ENCODE results near the gene OSBPL2. TPM values are rescaled to one million over a fixed set of nuclear protein-coding genes. Genes with fewer than 3 reads are reported as not detected.

OSBPL2 gene
- total RNA-seq, 1 donor = 36.7 TPM

DNA sequence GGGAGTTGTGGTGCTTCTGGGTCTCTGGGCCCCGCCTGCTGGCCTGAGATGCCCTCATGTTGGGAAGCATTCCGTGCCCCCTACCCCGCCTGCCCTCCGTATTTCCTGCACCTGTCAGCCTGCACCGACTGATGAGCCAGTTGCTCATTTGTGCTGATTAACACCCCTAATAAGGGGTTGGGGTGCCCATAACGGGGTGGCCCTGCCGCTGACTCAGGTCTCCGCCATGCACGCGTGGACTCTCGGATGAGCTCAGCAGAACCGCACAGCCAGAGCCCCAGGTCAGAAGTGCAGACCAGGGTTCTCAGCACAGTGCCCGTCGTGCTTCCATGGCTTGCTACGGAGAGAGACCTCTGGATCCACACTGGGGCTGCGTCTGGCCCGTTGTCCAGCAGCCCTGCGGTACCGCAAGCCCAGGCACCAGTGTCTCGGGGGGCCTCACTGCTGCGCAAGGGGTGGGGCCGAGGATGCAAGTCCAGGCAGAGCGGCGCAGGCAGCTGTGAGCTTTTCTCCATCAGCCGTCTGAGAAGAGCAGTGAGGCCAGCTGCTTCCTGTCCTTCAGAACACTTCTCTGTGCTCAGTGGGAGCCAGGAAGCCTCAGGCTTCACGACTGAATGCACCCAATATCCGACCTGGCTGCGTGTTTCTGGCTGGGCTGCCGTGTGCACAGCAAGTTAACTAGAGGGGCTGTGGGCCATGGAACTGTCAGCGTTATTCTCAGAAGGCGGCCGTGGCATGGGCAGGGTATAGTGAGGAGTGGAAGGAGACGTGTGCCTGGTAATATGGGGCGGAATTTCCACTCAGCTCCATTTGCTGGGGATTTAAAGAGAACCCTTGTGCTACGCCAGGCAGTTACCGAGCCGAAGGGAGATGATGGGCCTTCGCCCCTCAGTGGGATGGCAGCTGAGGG is 36.9 kb upstream of the OSBPL2 start:
- no peak overlapping the region for H3K4me3 ChIP-seq (ENCODE audit: low read depth, low read length)
- TF ChIP-seq, protein P1, sequence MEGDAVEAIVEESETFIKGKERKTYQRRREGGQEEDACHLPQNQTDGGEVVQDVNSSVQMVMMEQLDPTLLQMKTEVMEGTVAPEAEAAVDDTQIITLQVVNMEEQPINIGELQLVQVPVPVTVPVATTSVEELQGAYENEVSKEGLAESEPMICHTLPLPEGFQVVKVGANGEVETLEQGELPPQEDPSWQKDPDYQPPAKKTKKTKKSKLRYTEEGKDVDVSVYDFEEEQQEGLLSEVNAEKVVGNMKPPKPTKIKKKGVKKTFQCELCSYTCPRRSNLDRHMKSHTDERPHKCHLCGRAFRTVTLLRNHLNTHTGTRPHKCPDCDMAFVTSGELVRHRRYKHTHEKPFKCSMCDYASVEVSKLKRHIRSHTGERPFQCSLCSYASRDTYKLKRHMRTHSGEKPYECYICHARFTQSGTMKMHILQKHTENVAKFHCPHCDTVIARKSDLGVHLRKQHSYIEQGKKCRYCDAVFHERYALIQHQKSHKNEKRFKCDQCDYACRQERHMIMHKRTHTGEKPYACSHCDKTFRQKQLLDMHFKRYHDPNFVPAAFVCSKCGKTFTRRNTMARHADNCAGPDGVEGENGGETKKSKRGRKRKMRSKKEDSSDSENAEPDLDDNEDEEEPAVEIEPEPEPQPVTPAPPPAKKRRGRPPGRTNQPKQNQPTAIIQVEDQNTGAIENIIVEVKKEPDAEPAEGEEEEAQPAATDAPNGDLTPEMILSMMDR (IDR thresholded peaks at IDR 0.05; ENCODE audit: insufficient read depth, low read depth, low read length) = no peak
- DNase-seq (ENCODE audit: low read depth) = no peak

DNA sequence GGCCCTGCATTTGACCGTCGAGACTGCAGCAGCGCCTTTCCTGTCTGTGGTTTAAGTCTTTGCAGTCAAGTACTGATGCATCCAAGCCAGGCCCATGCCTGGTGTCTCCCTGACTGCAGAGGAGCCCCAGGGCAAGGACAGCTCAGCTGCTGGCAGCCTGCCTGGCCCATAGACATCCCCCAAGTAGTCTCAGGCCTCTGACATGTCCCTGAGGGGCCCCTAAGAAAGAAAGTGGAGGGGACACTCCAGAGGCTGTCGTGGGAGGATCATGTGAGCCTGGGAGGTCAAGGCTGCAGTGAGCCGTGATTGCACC is 36.3 kb upstream of the OSBPL2 start:
- peak; percentile 51 for DNase-seq (ENCODE audit: low read depth)
- TF ChIP-seq, protein P1 (IDR thresholded peaks at IDR 0.05; ENCODE audit: insufficient read depth, low read depth, low read length) = no peak
- no peak overlapping the region for H3K4me3 ChIP-seq (ENCODE audit: low read depth, low read length)

DNA sequence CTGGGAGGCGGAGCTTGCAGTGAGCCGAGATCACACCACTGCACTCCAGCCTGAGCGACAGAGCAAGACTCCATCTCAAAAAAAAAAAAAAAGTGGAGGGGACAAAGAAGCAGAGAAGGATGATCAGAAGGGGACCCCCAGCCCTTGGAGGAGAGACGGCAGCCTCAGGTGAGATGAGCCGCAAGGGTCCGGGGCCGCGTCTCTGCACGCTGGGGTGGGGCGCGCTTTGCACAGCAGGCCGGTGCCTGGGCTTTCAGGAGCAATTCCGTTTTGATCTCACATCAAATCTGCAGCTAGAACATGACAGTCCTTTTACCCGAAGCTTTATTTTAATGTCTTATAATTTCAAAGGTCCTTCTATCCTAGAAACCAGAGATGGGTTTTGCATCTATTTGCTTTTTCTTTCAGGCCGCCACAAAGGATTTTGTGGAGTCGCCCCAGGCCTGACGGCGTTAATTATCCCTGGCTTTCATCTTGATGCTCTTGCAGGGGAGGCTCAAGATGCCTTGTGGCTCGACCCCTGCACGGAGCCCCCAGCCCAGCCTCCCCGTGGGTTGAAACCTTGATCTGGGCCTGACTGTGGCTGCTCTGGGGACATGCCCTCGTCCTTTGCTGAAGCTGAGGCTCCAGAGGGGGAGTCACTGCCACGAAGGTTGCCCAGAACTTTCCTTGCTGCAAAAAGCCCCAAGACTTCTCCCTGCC is 35.5 kb upstream of the OSBPL2 start:
- H3K4me3 ChIP-seq (ENCODE audit: low read depth, low read length) = no peak overlapping the region

DNA sequence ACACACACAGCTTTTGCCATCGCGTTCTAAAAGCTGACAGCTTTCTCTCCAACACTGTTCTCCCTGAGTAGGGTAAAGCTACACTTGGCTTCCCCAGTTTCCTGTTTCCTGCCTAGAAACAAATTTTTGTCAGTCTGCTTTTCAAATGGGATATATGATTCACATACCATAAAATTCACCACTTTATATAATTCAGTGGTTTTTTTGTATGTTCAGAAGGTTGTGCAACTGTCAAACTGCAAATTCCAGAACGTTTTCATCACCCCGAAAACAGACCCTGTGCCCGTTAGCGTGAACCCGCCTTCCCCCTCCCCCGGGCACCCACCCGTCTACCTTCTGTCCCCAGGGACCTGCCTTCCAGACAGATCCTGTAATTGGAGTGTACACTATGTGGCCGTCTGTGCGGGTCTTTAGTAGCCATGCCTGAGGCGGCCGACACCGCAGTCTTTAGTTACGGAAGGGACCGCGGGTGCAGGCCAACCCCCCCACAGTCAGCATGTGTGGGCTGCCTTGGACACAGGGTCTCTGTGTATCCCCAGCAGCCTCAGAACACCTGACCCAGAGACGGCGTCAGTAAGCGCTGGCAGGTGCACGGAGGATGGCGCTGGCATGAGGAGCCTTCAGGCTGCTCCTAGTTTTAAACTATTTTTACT is 34.8 kb upstream of the OSBPL2 start:
- H3K4me3 ChIP-seq (ENCODE audit: low read depth, low read length) = no peak overlapping the region
- no peak for DNase-seq (ENCODE audit: low read depth)

More for the DNA sequence above, 35.5 kb upstream of the OSBPL2 start:
- TF ChIP-seq, protein P1 (IDR thresholded peaks at IDR 0.05; ENCODE audit: insufficient read depth, low read depth, low read length) = no peak
- no peak for DNase-seq (ENCODE audit: low read depth)

DNA sequence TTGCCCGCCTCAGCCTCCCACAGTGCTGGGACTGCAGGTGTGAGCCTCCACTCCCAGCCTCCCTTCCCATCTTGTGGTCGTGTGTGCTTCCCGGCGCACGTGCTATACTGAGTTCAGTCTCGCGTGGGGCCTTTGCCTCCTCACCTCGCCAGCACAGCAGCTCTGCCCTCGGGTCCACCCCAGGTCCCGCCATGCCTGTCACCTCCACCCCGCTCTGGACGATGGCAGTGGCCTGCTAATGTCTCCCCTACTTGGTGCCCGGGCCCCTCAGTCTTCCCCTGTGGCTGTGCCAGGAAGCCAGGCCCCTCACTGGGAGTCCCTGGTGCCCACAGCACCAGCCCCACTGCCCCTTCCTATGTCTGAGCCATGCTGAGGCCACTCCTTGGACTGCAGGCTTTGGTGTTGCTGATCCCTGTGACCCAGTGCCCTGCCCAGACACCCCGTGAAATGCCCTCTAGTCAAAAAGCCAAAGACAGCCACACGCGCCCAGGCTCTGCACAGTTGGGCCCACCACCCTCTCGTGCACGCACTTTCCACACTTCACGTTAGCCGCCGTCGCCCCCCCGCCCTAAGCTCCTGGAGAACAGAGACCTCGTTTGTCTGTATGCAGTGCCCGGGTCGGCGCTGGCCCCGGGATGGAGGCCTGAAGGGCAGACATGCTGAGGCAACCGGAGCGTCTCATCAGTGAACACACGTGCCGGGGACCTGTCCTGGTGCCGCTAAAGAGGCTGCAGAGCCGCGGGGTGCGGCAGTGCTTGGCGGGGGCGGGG is 32.5 kb upstream of the OSBPL2 start:
- TF ChIP-seq, protein P1 (IDR thresholded peaks at IDR 0.05; ENCODE audit: insufficient read depth, low read depth, low read length) = no peak
- no peak for DNase-seq (ENCODE audit: low read depth)
- H3K4me3 ChIP-seq (ENCODE audit: low read depth, low read length) = no peak overlapping the region

More for the DNA sequence above, 34.8 kb upstream of the OSBPL2 start:
- TF ChIP-seq, protein P1 (IDR thresholded peaks at IDR 0.05; ENCODE audit: insufficient read depth, low read depth, low read length) = no peak

DNA sequence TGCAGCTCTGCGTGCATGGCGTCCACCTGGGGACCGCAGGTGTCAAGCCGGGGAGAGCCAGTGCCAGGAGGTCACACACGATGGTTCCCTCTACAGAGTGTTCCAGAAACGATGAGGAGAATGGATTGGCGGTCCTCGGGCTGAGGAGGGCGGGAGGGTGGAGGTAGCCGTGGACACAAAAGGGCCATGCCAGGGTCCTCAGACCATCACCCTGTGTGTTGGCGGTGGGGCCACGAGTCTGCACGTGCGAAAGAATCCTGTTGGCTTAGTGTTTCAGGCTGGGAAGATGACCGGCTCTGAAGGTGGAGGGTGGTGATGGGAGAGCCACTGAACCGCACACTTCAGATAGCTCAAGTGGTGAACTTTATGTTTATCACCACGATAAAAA is 31.9 kb upstream of the OSBPL2 start:
- TF ChIP-seq, protein P1 (IDR thresholded peaks at IDR 0.05; ENCODE audit: insufficient read depth, low read depth, low read length) = no peak
- DNase-seq (ENCODE audit: low read depth) = no peak

More for the DNA sequence above, 31.9 kb upstream of the OSBPL2 start:
- no peak overlapping the region for H3K4me3 ChIP-seq (ENCODE audit: low read depth, low read length)
